NCI-H446 treated with DMSO at 0.1 percent for 48 hours (cell line): ENCODE data around the gene MRPL45.

ENCODE experiments used
- DNase-seq: peaks from one replicate; lab custom pipeline; 2025; lab: John Stamatoyannopoulos, UW

Gene MRPL45

DNA sequence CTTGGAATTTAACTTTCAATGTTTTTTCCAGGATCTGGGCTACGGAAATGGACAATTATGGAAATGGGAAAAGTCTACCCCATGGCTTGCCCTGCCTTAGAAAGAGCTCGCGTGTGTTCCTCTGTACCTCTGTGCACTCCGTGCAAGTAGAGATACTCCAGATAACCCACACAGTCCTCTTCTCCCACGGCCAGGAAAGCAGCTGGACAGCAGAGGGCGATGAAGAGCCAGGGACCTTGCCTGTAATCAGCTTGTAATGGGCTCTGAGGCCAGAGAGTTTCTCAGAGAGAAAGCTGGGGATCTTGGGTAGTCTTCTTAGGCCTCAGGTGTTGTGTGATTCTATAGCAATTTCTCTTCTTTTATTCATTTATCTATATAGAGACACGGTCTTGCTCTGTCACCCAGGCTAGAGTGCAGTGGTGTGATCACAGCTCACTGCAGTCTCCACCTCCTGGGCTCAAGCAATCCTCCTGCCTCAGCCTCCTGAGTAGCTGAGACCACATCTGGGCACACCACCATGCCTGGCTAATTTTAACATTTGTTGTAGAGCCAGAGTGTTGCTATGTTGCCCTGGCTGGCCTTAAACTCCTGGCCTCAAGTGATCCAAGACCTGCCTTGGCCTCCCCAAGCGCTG, 52.2 kb downstream of the MRPL45 start:
- DNase-seq, result peak; percentile 55

GRCh38 chr17:38350035-38350434, 53.1 kb downstream of the MRPL45 start:
- DNase-seq, result no peak

GRCh38 chr17:38351412-38352222, 54.6 kb downstream of the MRPL45 start, which contains the start of gene SOCS7:
TSS of gene SOCS7 (plus strand) at chr17:38351844. CDS start at chr17:38352053, 209 bp downstream.
- DNase-seq, result peak; percentile 77

- DNase-seq, result no peak
Observed at GRCh38 chr17:38352245-38353085, 55.5 kb downstream of the MRPL45 start.

DNA sequence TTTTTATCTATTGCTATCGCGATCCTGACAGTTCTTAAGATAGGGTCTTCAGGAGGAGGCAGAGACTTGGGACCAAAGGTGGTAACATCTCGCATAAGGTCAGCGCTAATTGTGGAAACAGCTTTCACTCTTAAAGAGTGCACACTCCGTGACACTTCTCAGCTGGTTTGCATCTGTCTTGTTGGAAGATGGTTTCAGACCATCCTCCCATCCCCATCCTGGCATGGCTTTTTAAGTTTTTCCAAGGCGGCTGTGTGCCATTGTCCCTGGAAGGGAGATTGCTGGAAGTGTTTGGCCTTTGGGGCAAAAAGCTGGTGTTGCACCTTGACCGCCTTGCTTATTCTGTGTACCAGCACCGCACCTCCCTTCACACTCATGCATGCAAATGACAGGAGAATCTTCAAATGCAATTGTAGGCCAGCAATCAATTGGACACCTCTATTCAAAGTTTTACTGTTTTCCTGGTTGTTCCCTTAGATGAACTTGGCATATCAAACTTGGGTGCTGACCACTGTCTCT, 56.2 kb downstream of the MRPL45 start:
- DNase-seq, result no peak

GRCh38 chr17:38353668-38354067, 56.7 kb downstream of the MRPL45 start:
- no peak for DNase-seq

DNA sequence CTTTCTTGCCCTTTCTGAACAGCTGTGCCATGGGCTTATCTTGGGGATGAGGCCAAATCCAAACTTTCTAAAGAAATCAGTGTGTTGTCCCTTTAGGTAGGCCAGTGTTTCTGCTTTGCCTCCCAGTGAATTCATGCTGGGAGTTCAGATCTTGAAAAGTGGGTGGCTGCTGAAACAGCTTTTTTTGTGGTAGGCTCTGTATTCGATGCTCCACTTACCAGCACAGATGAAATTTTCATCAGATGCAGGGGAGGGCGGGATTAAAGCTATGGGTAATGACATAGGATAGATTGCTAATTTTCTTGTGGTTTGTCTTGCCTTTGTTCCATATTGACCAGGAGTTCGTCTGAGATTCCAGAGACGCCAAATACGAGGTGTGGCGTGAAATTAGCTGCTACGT, 57.5 kb downstream of the MRPL45 start:
- no peak for DNase-seq

DNA sequence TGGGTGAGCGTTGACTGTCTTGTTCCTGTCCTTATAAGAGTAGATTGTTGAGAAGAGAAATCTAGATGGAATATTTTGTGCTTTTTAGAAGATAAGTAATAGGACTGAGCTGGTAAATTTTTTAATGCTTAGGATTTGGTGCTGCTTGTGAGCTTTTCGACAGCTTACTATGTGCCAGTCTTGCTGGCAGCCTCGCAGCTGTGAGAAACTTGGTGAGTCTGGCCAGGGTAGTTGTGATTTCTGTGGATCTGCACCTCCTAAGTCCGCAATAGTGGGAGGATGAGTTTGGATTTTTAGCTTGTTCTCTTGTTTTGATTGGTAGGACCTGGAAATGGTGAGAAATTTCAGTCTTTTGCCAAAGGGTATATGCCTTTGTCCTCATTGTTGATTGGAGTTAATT, 58.3 kb downstream of the MRPL45 start:
- no peak for DNase-seq

DNA sequence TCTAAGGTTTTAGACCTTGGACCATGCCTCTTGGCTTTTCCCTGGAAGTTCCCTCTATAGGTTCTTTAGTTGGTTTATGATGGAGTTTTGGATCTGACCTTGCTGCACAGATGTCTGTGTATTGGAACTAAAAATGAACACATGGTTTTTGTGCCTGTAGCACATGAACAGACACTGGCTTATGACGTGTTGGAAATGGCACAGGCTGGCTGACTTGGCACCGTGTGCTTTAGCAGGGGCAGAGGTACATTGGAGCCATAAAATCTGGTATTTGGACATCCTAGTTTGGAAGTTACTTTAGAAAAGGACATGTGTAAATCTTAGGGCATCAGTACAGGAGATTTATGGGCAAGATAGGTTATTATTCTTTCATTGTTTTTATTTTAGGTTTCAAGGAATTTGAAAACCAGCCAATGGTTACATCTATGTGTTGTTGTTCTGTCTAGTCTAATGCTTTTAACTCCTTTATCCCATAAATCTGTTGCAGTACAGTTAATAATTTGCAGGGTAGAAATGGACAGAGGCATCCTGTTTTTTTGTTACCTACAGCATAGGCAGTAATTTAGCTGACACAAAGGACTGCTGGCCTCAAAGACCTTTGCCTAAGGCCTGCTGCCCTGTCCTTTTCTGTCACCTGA, 60.6 kb downstream of the MRPL45 start:
- DNase-seq, result peak; percentile 87

DNA sequence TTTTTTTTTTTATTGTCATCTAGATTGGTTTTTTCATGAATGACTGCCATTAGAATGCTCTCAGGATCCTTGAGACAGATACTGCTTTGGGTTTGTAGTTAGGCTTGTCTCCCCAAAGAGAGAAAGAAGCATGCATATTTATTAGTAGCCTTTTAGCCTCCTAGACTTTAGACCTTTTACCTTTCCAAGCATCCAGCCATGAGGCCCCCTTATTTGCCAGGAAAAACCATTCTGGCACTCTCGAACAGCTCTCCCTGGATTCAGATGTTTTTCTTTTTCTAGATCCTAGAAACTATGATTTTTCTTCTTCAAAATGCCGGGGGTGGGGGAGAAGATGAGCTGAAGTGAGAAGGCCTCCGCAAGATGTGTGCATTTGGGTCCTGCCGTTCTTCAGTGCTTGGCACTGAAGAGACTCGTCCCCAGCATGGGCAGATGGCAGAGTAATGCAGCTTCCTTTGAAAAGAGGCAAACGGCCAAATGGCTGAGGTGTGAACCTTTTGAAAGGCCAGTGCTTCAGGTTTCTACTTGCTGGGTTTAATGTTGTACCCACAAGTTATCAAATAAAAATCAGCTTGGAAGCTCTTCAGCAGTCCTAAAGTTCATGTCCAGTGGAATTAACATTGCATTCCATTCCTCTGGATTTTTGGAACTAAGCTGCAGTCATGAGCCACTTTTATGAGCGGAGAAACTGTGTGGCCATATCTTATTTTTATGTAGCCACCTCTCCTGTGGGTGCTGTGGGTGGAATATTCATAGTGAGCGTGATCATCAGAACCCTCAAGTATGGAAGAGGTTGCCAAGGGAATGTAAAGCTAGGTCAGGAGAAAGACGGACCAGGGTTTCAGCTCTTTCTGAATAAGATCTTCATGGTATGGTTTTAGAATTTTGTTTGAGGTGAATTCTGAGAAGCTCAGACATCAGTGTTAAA, 61.9 kb downstream of the MRPL45 start:
- peak; percentile 15 for DNase-seq

DNA sequence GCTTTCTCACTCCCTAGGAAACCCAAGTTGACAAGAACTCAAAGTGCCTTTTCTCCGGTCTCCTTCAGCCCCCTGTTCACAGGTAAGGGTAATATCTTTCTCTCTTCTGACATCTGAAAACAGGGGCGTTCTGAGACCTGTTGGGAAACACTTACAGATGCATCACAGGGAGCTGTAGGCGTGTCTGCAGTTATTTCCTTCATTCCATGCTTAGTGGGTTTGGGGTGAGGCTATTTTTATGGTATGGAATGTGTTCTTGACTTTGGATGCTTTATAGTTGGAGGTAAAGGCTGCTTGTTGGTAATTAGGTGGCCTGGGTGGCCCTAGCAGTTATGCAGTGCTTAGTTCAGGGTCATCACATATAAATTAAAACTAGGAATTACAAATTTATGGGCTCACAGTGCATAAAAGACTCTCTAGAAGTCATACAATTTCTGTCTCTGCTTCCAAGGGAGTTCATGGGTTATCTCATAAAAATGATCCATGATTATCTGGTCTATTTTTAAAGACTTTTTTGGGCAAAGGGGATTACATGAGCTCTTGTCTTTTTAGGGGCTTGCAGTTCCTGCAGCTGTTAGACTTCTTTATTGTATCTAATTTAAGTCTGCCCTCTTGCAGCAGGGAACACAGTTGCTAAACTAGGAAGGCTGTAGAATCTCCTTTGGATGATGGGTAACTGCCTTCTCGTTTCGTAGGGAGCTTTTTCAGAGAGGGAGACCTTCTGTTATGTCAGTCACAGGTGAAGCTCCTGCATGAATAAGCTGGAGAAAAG, 64.9 kb downstream of the MRPL45 start:
- no peak for DNase-seq

- no peak for DNase-seq
Observed at GRCh38 chr17:38363016-38363415, 66.0 kb downstream of the MRPL45 start.

DNA sequence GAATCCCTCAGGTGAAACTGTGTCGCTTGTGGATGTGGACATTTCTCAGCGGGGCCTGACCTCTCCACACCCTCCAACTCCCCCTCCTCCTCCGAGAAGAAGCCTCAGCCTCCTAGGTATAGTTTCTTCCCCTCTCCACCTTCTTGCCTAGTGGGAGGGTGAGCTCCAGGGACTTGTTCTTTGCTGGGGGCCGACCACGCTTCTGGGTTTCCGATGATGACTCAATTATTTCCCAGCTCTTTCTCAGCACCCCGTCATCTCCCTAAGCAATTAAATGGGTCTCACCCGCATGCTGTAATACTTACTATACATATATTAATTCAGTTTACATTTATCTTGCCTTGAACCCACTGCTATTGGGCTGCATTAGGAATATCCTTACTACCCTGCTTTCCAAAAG, 67.8 kb downstream of the MRPL45 start:
- no peak for DNase-seq

GRCh38 chr17:38369124-38369886, 72.3 kb downstream of the MRPL45 start:
- no peak for DNase-seq
